IPS-NIHi11 (cell line): Measurements from ENCODE around the gene GRIP2.
A peak's percentile ranks its signal among the peaks of the same experiment; 100 is the strongest.

ENCODE experiments used
- DNase-seq: peaks from one replicate; pipeline ENCODE4 v3.0.0; 2012; ENCODE audit warnings: mixed read lengths, low spot score

GRIP2 gene

GRCh38 chr3:14538451-14539088 is 1.6 kb downstream of the GRIP2 start:
- DNase-seq, result no peak

- peak; percentile 60 for DNase-seq
These were observed 2.3 kb downstream of the GRIP2 start for GRCh38 chr3:14537590-14538450.

- DNase-seq, result no peak
These were observed 3.1 kb downstream of the GRIP2 start for GRCh38 chr3:14536837-14537589.

GRCh38 chr3:14536055-14536815 is 3.9 kb downstream of the GRIP2 start:
- DNase-seq, result no peak

- no peak for DNase-seq
These were observed 4.5 kb downstream of the GRIP2 start for GRCh38 chr3:14535616-14536015.

- DNase-seq, result peak; percentile 67
These were observed 5.5 kb downstream of the GRIP2 start for GRCh38 chr3:14534516-14535191.

- no peak for DNase-seq
These were observed 6.6 kb downstream of the GRIP2 start for GRCh38 chr3:14533457-14533958.

- DNase-seq, result peak; percentile 89
These were observed 7.3 kb downstream of the GRIP2 start for GRCh38 chr3:14532691-14533456.

- DNase-seq, result no peak
These were observed 8.2 kb downstream of the GRIP2 start for GRCh38 chr3:14531856-14532395.

GRCh38 chr3:14528081-14528480 is 12.1 kb downstream of the GRIP2 start:
- no peak for DNase-seq

GRCh38 chr3:14525685-14526631 is 14.2 kb downstream of the GRIP2 start:
- DNase-seq, result no peak

GRCh38 chr3:14524920-14525660 is 15.1 kb downstream of the GRIP2 start:
- DNase-seq, result no peak

- DNase-seq, result no peak
These were observed 15.8 kb downstream of the GRIP2 start for GRCh38 chr3:14524311-14524711.

- DNase-seq, result no peak
These were observed 16.4 kb downstream of the GRIP2 start for GRCh38 chr3:14523792-14524191.

- no peak for DNase-seq
These were observed 17.4 kb downstream of the GRIP2 start for GRCh38 chr3:14522768-14523167.

- no peak for DNase-seq
These were observed 17.9 kb downstream of the GRIP2 start for GRCh38 chr3:14522129-14522691.

GRCh38 chr3:14521611-14522010 is 18.5 kb downstream of the GRIP2 start:
- DNase-seq, result no peak

GRCh38 chr3:14520967-14521366 is 19.2 kb downstream of the GRIP2 start:
- DNase-seq, result no peak
